ENCODE data around the gene RPL36.

Gene RPL36

GRCh38 chr19:5680084-5680436 is 10.0 kb upstream of the RPL36 start:
- no peaks in the 10 kb centered on the region for H3K4me1 ChIP-seq (ENCODE audit: insufficient read depth, poor library complexity, severe bottlenecking)
- TF ChIP-seq CTCF (IDR thresholded peaks at IDR 0.05; ENCODE audit: poor library complexity, severe bottlenecking): no peak
- no peaks in the 10 kb centered on the region for H3K9me3 ChIP-seq (ENCODE audit: severe bottlenecking)
- H3K4me3 ChIP-seq (ENCODE audit: severe bottlenecking): peak overlapping the region; percentile 78
- DNase-seq (ENCODE audit: low spot score) (no peak), ATAC-seq (ENCODE audit: low read depth) (no peak)
- H3K36me3 ChIP-seq (ENCODE audit: low read depth): no peaks in the 10 kb centered on the region
- no peaks in the 10 kb centered on the region for H3K27me3 ChIP-seq (ENCODE audit: insufficient read depth, poor library complexity, severe bottlenecking)
- H3K27ac ChIP-seq (ENCODE audit: poor library complexity, severe bottlenecking): peak overlapping the region; percentile 53

DNA sequence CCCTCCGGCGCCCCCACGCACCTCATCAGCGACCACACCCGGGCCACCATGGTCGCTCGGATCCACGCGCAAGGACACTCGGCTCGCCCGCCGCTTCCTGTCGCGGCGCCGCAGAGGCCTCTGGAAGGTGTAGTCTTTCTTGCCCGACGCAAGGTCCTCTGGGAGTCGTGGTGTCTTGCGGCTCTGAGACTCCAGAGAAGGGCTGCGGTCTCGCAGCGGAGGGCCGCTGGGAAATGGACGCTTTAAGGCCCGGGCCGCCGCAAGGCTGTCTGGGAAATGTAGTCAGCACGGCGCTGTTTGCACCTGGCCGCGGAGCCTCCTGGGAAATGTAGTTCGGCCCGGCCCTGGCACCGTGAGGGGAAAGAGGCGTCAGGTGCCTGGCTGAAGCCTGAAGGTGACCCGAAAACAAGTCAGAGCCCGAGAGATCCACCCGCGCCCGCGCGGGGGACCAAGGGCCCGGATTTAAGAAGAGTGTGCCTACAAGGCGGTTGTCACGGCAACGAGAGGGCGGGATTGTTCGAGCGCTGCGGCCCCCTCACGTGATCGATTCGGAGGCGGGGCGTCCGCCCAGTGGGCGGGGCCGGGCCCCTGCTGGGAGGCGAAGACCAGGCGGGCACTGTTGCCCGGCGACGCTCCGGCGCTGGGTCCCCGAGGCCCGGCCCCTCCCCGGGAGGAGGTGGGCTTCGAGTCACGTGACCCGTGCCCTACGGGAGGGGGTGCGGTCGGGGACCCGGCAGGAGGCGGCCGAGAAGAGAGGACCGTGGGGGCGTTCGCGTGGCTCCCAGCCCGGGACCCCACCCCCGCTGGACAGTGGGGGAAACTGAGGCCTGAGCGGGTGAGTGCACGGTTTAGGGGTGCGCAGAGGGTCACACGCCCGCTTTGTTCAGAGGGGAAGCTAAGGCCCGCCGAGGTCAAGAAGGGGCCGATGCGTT is 9.4 kb upstream of the RPL36 start, which contains the start of the genes HSD11B1L and MICOS13:
Gene HSD11B1L (plus strand): TSS at position 591 of the 932 bp plus-strand sequence. CDS start 3,806 bp downstream, outside the sequence.
Gene MICOS13 (minus strand): TSS at position 80 of the 932 bp plus-strand sequence. CDS start 30 bp downstream, at position 50.
- TF ChIP-seq CTCF (IDR thresholded peaks at IDR 0.05; ENCODE audit: poor library complexity, severe bottlenecking): no peak
- Histone ChIP-seq H3K36me3 (ENCODE audit: low read depth) (no peaks in the 10 kb centered on the region), H3K4me3 (ENCODE audit: severe bottlenecking) (peak within 1 kb of the TSS; percentile 78), H3K27ac (ENCODE audit: poor library complexity, severe bottlenecking) (peak within 1 kb of the TSS; percentile 53), H3K4me1 (ENCODE audit: insufficient read depth, poor library complexity, severe bottlenecking) (no peaks in the 10 kb centered on the region), H3K9me3 (ENCODE audit: severe bottlenecking) (no peaks in the 10 kb centered on the region), H3K27me3 (ENCODE audit: insufficient read depth, poor library complexity, severe bottlenecking) (no peaks in the 10 kb centered on the region)
- ATAC-seq (ENCODE audit: low read depth) (peak; percentile 96), DNase-seq (ENCODE audit: low spot score) (peak; percentile 96)

- no peaks in the 10 kb centered on the region for H3K4me1 ChIP-seq (ENCODE audit: insufficient read depth, poor library complexity, severe bottlenecking)
- no peaks in the 10 kb centered on the region for H3K9me3 ChIP-seq (ENCODE audit: severe bottlenecking)
- ATAC-seq (ENCODE audit: low read depth) (no peak), DNase-seq (ENCODE audit: low spot score) (no peak)
- no peak for TF ChIP-seq CTCF (IDR thresholded peaks at IDR 0.05; ENCODE audit: poor library complexity, severe bottlenecking)
- H3K27ac ChIP-seq (ENCODE audit: poor library complexity, severe bottlenecking): no peak overlapping the region
- peak overlapping the region; percentile 78 for H3K4me3 ChIP-seq (ENCODE audit: severe bottlenecking)
- H3K36me3 ChIP-seq (ENCODE audit: low read depth): no peaks in the 10 kb centered on the region
- no peaks in the 10 kb centered on the region for H3K27me3 ChIP-seq (ENCODE audit: insufficient read depth, poor library complexity, severe bottlenecking)
These were observed 8.5 kb upstream of the RPL36 start for GRCh38 chr19:5681391-5682106.

DNA sequence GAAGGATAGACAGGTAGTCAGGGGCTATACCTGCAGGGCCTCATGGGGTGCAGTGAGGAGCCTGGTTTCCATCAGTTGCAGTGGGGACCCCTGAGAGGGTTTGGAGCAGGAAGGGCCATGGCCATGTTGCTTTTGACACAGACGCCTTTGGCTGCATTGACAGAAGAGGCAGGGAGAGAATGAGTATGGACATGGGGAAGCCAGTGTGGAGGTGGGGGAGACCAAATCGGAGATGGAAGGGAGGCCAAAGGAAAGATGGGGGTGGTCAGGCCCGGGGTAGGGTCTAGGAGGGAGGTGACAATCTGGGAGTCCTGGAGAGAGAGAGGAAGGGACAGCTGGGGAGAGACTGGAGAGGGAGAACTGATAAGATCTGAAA is 8.0 kb upstream of the RPL36 start:
- DNase-seq (ENCODE audit: low spot score): no peak
- no peak for TF ChIP-seq CTCF (IDR thresholded peaks at IDR 0.05; ENCODE audit: poor library complexity, severe bottlenecking)
- no peak overlapping the region for H3K27ac ChIP-seq (ENCODE audit: poor library complexity, severe bottlenecking)

More for the DNA sequence above, 8.0 kb upstream of the RPL36 start:
- H3K4me3 ChIP-seq (ENCODE audit: severe bottlenecking): no peak overlapping the region
- no peaks in the 10 kb centered on the region for H3K4me1 ChIP-seq (ENCODE audit: insufficient read depth, poor library complexity, severe bottlenecking)
- no peaks in the 10 kb centered on the region for H3K36me3 ChIP-seq (ENCODE audit: low read depth)
- H3K27me3 ChIP-seq (ENCODE audit: insufficient read depth, poor library complexity, severe bottlenecking): no peaks in the 10 kb centered on the region
- H3K9me3 ChIP-seq (ENCODE audit: severe bottlenecking): no peaks in the 10 kb centered on the region
- no peak for ATAC-seq (ENCODE audit: low read depth)

Measured in RWPE2 (cell line).